ENCODE measurements around the gene SLC26A9.
"Not testable (repeated sequence)": the region's sequence is repeated elsewhere in the genome, so short reads cannot be mapped to it uniquely, and the experiment has no call there.

The SLC26A9 gene

GRCh38 chr1:205889706-205890105 lies 53.5 kb downstream of the SLC26A9 start:
- DNase-seq (ENCODE audit: low spot score): not testable (repeated sequence)

- not testable (repeated sequence) for DNase-seq (ENCODE audit: low spot score)
These were observed 54.2 kb downstream of the SLC26A9 start for GRCh38 chr1:205889006-205889405.

- DNase-seq (ENCODE audit: low spot score): no peak
These were observed 59.5 kb downstream of the SLC26A9 start for GRCh38 chr1:205883792-205884191.

GRCh38 chr1:205880923-205881322 lies 62.3 kb downstream of the SLC26A9 start:
- no peak for DNase-seq (ENCODE audit: low spot score)

- no peak for DNase-seq (ENCODE audit: low spot score)
These were observed 63.3 kb downstream of the SLC26A9 start for GRCh38 chr1:205879974-205880373.

- no peak for DNase-seq (ENCODE audit: low spot score)
These were observed 65.2 kb downstream of the SLC26A9 start for GRCh38 chr1:205878026-205878425.

- DNase-seq (ENCODE audit: low spot score): not testable (repeated sequence)
These were observed 70.1 kb downstream of the SLC26A9 start for GRCh38 chr1:205873148-205873547.

- no peak for DNase-seq (ENCODE audit: low spot score)
These were observed 73.0 kb downstream of the SLC26A9 start for GRCh38 chr1:205870236-205870635.
